Neural progenitor cell (in vitro differentiated cells): ENCODE measurements around the gene MEMO1. TPM values are rescaled to one million over a fixed set of nuclear protein-coding genes. Genes with fewer than 3 reads are reported as not detected.
"Not testable (repeated sequence)": the region's sequence is repeated elsewhere in the genome, so short reads cannot be mapped to it uniquely, and the experiment has no call there.

ENCODE experiments used
- DNase-seq: peaks from one replicate; pipeline ENCODE4 v3.0.0-alpha.2; 2016; ENCODE audit warnings: low spot score
- H2AFZ ChIP-seq: fragments of 200-600 bp; sonication (generic); replicated peaks from 2 replicates; pipeline ENCODE4 v1.6.1; 2016; ENCODE audit warnings: antibody characterized with exemption
- H3F3A ChIP-seq: fragments of 200-600 bp; sonication (generic); 2 replicates; pipeline ENCODE4 v1.6.1; 2016; ENCODE audit warnings: antibody characterized with exemption, low read depth
- H3K27ac ChIP-seq: fragments of 200-600 bp; sonication (generic); 2 replicates; pipeline ENCODE4 v1.5.1; 2016; ENCODE audit warnings: mild to moderate bottlenecking
- H3K27me3 ChIP-seq: fragments of 200-600 bp; sonication (generic); 2 replicates; pipeline ENCODE4 v1.6.1; 2016; ENCODE audit warnings: mild to moderate bottlenecking, moderate library complexity
- H3K36me3 ChIP-seq: fragments of 200-600 bp; sonication (generic); 2 replicates; pipeline ENCODE4 v1.5.1; 2016
- H3K4me1 ChIP-seq: fragments of 200-600 bp; sonication (generic); 2 replicates; pipeline ENCODE4 v1.6.1; 2016; ENCODE audit warnings: mixed run types
- H3K4me2 ChIP-seq: fragments of 200-600 bp; sonication (generic); 2 replicates; pipeline ENCODE4 v1.6.1; 2016
- H3K4me3 ChIP-seq: fragments of 200-600 bp; sonication (generic); 2 replicates; pipeline ENCODE4 v1.5.1; 2016
- H3K79me2 ChIP-seq: fragments of 200-600 bp; sonication (generic); 2 replicates; pipeline ENCODE4 v1.6.1; 2016; ENCODE audit warnings: low read depth
- H3K9ac ChIP-seq: fragments of 200-600 bp; sonication (generic); 2 replicates; pipeline ENCODE4 v1.6.1; 2016
- H3K9me3 ChIP-seq: fragments of 200-600 bp; sonication (generic); 2 replicates; pipeline ENCODE4 v1.5.1; 2016; ENCODE audit warnings: low read depth
- H4K20me1 ChIP-seq: fragments of 200-600 bp; sonication (generic); 2 replicates; pipeline ENCODE4 v1.6.1; 2016; ENCODE audit warnings: low read depth
- H3K27ac Mint-ChIP-seq: 3 replicates; pipeline ENCODE4 v1.8.0; 2021; ENCODE audit warnings: mixed read lengths
- H3K27me3 Mint-ChIP-seq: 2 replicates; pipeline ENCODE4 v1.8.0; 2022; ENCODE audit warnings: low read depth, mild to moderate bottlenecking, inconsistent platforms, moderate library complexity, mixed read lengths; ENCODE audit not compliant: insufficient read depth
- H3K36me3 Mint-ChIP-seq: 3 replicates; pipeline ENCODE4 v1.8.0; 2021; ENCODE audit warnings: mixed read lengths
- H3K4me1 Mint-ChIP-seq: 3 replicates; pipeline ENCODE4 v1.8.0; 2021; ENCODE audit warnings: mixed read lengths
- H3K4me3 Mint-ChIP-seq: 3 replicates; pipeline ENCODE4 v1.8.0; 2021; ENCODE audit warnings: mild to moderate bottlenecking, moderate library complexity, mixed read lengths
- H3K9me3 Mint-ChIP-seq: 3 replicates; pipeline ENCODE4 v1.8.0; 2020; ENCODE audit warnings: mixed read lengths
- EZH2 ChIP-seq: fragments of 200-600 bp; sonication (generic); IDR thresholded peaks from 2 replicates; pipeline ENCODE4 v1.6.1; 2017; ENCODE audit warnings: antibody characterized with exemption, mild to moderate bottlenecking, moderate library complexity
- EZH2phosphoT487 ChIP-seq: fragments of 200-600 bp; sonication (generic); IDR thresholded peaks from 2 replicates; pipeline ENCODE4 v1.6.1; 2017; ENCODE audit warnings: antibody characterized with exemption
- total RNA-seq: library from RNA; depleted of rRNA; stranded (reverse); fragments of >200 nt; gene quantifications from 2 replicates; pipeline ENCODE4 v1.2.3, GENCODE V29; 2015; ENCODE audit warnings: low replicate concordance
- TF ChIP-seq, protein P1 (sequence below): fragments of 200-600 bp; sonication (generic); IDR thresholded peaks from 2 replicates; pipeline ENCODE4 v1.5.1; 2017; ENCODE audit warnings: antibody characterized with exemption, mild to moderate bottlenecking

MEMO1 gene
- total RNA-seq, 1 donor from 2014 or later: 25.8 TPM

DNA sequence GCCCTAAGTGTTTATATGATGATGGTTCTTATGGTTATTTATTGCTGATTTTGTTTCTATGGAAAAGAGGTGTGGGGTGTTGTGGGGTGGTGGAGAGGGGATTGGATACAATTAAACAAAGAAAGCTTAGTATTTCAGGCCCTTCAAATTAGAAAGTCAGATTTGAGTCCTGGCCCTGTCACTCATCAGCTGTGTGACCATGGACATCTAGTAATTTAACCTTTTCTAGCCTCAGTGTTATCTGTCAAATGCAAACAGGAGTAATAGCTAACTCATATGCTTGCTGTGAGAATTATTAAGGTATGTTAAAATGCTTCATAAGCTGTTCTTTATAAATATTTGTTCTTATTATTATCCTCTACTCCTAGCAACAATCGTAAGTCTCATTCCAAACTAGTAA lies 2.1 kb upstream of the MEMO1 start:
- no peak overlapping the region for H3K4me2 ChIP-seq
- peaks cover 29% of the 10 kb centered on the region for H3F3A ChIP-seq
- H3K9me3 Mint-ChIP-seq: no peaks in the 10 kb centered on the region
- no peaks in the 10 kb centered on the region for H3K36me3 ChIP-seq
- no peak overlapping the region for H3K27ac ChIP-seq
- H4K20me1 ChIP-seq: peaks cover 19% of the 10 kb centered on the region
- H3K27me3 ChIP-seq: no peaks in the 10 kb centered on the region
- H3K27me3 Mint-ChIP-seq: no peaks in the 10 kb centered on the region
- H3K4me1 ChIP-seq: peaks cover 11% of the 10 kb centered on the region
- no peaks in the 10 kb centered on the region for H3K9me3 ChIP-seq
- H3K79me2 ChIP-seq: peaks cover 19% of the 10 kb centered on the region
- DNase-seq: no peak
- peak overlapping the region; percentile 51 for H3K27ac Mint-ChIP-seq
- no peak overlapping the region for H3K4me3 ChIP-seq
- no peak overlapping the region for H3K9ac ChIP-seq
- TF ChIP-seq EZH2 (no peak), EZH2phosphoT487 (no peak)
- TF ChIP-seq, protein P1, sequence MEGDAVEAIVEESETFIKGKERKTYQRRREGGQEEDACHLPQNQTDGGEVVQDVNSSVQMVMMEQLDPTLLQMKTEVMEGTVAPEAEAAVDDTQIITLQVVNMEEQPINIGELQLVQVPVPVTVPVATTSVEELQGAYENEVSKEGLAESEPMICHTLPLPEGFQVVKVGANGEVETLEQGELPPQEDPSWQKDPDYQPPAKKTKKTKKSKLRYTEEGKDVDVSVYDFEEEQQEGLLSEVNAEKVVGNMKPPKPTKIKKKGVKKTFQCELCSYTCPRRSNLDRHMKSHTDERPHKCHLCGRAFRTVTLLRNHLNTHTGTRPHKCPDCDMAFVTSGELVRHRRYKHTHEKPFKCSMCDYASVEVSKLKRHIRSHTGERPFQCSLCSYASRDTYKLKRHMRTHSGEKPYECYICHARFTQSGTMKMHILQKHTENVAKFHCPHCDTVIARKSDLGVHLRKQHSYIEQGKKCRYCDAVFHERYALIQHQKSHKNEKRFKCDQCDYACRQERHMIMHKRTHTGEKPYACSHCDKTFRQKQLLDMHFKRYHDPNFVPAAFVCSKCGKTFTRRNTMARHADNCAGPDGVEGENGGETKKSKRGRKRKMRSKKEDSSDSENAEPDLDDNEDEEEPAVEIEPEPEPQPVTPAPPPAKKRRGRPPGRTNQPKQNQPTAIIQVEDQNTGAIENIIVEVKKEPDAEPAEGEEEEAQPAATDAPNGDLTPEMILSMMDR: no peak
- peaks cover 4% of the 10 kb centered on the region for H3K36me3 Mint-ChIP-seq
- peaks cover 27% of the 10 kb centered on the region for H3K4me1 Mint-ChIP-seq
- no peak overlapping the region for H2AFZ ChIP-seq
- H3K4me3 Mint-ChIP-seq: peak overlapping the region; percentile 52

DNA sequence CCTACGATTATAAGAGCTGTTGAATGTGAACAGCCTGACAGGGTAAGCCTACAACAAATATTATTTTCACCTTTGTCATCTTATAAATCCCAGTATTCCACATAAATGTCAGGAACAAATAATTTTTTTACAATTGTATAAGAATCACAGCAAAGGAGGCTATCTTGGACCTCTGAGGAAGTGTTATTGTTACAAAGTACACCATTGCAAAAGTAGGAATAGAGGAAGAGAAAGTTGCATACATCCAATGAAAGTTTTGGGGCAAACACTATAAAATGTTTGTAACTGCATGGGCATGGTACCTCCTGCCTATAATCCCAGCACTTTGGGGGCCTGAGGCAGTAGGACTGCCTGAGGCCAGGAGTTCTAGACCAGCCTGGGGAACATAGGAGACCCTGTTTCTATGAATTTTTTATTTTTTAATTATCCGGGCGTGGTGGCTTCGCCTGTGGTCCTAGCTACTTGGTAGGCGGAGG lies 715 bp upstream of the MEMO1 start:
- no peaks in the 10 kb centered on the region for H3K9me3 Mint-ChIP-seq
- Histone ChIP-seq H2AFZ (peak overlapping the region; percentile 89), H4K20me1 (peaks cover 30% of the 10 kb centered on the region), H3K9ac (no peak overlapping the region), H3K9me3 (no peaks in the 10 kb centered on the region), H3K27me3 (no peaks in the 10 kb centered on the region), H3F3A (peaks cover 29% of the 10 kb centered on the region), H3K27ac (peak overlapping the region; percentile 97), H3K79me2 (peaks cover 32% of the 10 kb centered on the region), H3K4me1 (peaks cover 14% of the 10 kb centered on the region), H3K36me3 (no peaks in the 10 kb centered on the region), H3K4me2 (peak overlapping the region; percentile 90), H3K4me3 (peak overlapping the region; percentile 80)
- H3K4me1 Mint-ChIP-seq: peaks cover 35% of the 10 kb centered on the region
- peaks cover 7% of the 10 kb centered on the region for H3K36me3 Mint-ChIP-seq
- H3K4me3 Mint-ChIP-seq: peak overlapping the region; percentile 88
- H3K27me3 Mint-ChIP-seq: no peaks in the 10 kb centered on the region
- DNase-seq: no peak
- H3K27ac Mint-ChIP-seq: peak overlapping the region; percentile 84
- TF ChIP-seq EZH2phosphoT487 (no peak), EZH2 (no peak)
- TF ChIP-seq, protein P1: no peak

GRCh38 chr2:32010280-32010669 lies 533 bp downstream of the MEMO1 start:
- not testable (repeated sequence) for H3K9me3 Mint-ChIP-seq, H3K4me2 ChIP-seq, H3K27me3 ChIP-seq, H3K36me3 Mint-ChIP-seq, H2AFZ ChIP-seq, H3K27me3 Mint-ChIP-seq, H3K9me3 ChIP-seq, H3K36me3 ChIP-seq, H3K27ac Mint-ChIP-seq, H3K9ac ChIP-seq
- H3K4me3 ChIP-seq: peak overlapping the region; percentile 80
- peak overlapping the region; percentile 97 for H3K27ac ChIP-seq
- Mint-ChIP-seq H3K4me3 (peak overlapping the region; percentile 64), H3K4me1 (peaks cover 35% of the 10 kb centered on the region)
- H3K79me2 ChIP-seq: peaks cover 45% of the 10 kb centered on the region
- DNase-seq: peak; percentile 72
- H4K20me1 ChIP-seq: peaks cover 41% of the 10 kb centered on the region
- peaks cover 29% of the 10 kb centered on the region for H3F3A ChIP-seq
- peaks cover 14% of the 10 kb centered on the region for H3K4me1 ChIP-seq

DNA sequence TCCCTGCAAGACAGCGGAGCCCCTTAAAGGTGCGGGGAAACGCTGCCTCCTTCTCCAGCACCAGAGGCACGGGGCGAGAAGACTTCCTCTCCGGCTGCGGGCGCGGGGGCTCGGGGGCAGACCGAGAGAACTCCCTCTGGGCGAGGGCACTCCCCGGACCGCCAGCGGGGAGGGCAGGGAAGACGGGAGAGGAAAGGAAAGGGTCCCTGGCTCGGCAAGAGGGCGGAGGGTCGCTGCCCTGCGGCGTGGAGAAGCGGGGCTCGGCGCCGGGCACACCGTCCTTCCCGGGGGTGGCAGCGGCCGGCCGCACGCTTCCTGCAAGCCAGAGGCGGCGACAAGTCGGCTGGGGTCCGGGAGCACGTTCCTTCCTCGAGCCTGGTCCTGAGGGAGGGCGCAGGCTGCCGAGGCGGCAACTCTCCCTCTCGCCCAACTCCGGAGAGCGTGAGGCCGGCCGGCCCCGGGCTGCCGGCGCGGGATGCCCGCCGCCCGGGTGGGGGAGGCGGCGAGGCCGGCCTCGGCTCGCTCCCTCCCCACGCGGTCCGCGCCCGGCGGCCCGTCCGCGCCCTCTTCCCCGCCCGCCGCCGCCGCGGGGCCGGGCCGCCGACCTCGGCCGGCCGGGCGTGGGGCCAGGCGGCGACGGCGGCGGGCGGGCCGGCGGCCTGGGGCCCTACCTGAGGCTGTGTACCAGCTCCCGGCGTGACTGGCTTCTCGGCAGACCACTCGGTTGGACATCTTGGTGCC lies 1.1 kb downstream of the MEMO1 start:
- peaks cover 14% of the 10 kb centered on the region for H3K4me1 ChIP-seq
- Mint-ChIP-seq H3K9me3 (no peaks in the 10 kb centered on the region), H3K36me3 (peaks cover 4% of the 10 kb centered on the region), H3K27me3 (no peaks in the 10 kb centered on the region), H3K4me3 (peak overlapping the region; percentile 98), H3K4me1 (peaks cover 35% of the 10 kb centered on the region), H3K27ac (peak overlapping the region; percentile 36)
- H3K27ac ChIP-seq: peak overlapping the region; percentile 97
- peak overlapping the region; percentile 80 for H3K4me3 ChIP-seq
- H3K79me2 ChIP-seq: peaks cover 51% of the 10 kb centered on the region
- no peaks in the 10 kb centered on the region for H3K36me3 ChIP-seq
- peaks cover 41% of the 10 kb centered on the region for H4K20me1 ChIP-seq
- no peaks in the 10 kb centered on the region for H3K9me3 ChIP-seq
- no peak for TF ChIP-seq EZH2
- TF ChIP-seq, protein P1: no peak
- no peak for TF ChIP-seq EZH2phosphoT487
- no peak overlapping the region for H2AFZ ChIP-seq
- peaks cover 29% of the 10 kb centered on the region for H3F3A ChIP-seq
- DNase-seq: peak; percentile 64
- H3K9ac ChIP-seq: peak overlapping the region; percentile 46
- H3K4me2 ChIP-seq: peak overlapping the region; percentile 87
- H3K27me3 ChIP-seq: no peaks in the 10 kb centered on the region
